Omental fat pad (tissue), 4 donors: ENCODE data around the gene FGD2. TPM values are rescaled to one million over a fixed set of nuclear protein-coding genes. Genes with fewer than 3 reads are reported as not detected.
A peak's percentile ranks its signal among the peaks of the same experiment; 100 is the strongest.

Source experiments
- ATAC-seq: fragments of 150-250 bp; one replicate; pipeline ENCODE4 v1.9.1; 2016; ENCODE audit warnings: mild to moderate bottlenecking, moderate library complexity; ENCODE audit not compliant: low FRiP score
- DNase-seq: peaks from one replicate; pipeline ENCODE4 v3.0.0-alpha.2; 2019; ENCODE audit warnings: low spot score
- CTCF ChIP-seq, 3 donors: fragments of 450-650 bp; IDR thresholded peaks; one replicate each; pipeline ENCODE4 v1.5.1; 2016 to 2017; ENCODE audit warnings: antibody characterized with exemption in 3 of 3, mild to moderate bottlenecking in 3 of 3, moderate library complexity in 2 of 3
- total RNA-seq, 4 donors: library from RNA; depleted of rRNA; stranded (reverse); fragments of >200 nt; gene quantifications; one replicate each; pipeline ENCODE4 v1.1.0, GENCODE V29; 2016

FGD2 gene
- total RNA-seq, 4 donors from 2014 or later: 20.0 to 83.6 (median 63.0) TPM

GRCh38 chr6:37025621-37026466 lies 20.4 kb downstream of the FGD2 start:
- ATAC-seq: no peak
- TF ChIP-seq CTCF (IDR thresholded peaks at IDR 0.05): no peak
- DNase-seq: no peak

- no peak for TF ChIP-seq CTCF (IDR thresholded peaks at IDR 0.05)
- DNase-seq: no peak
- ATAC-seq: no peak
These were observed 21.7 kb downstream of the FGD2 start for GRCh38 chr6:37027036-37027720.

GRCh38 chr6:37027811-37028469 lies 22.5 kb downstream of the FGD2 start:
- DNase-seq: no peak
- ATAC-seq: no peak
- no peak for TF ChIP-seq CTCF (IDR thresholded peaks at IDR 0.05)

- ATAC-seq (peak; percentile 73), DNase-seq (no peak)
- TF ChIP-seq CTCF (IDR thresholded peaks at IDR 0.05): peak in 2 of 3 donors; percentile 38 to 67
These were observed 24.0 kb downstream of the FGD2 start for GRCh38 chr6:37029249-37029971.

GRCh38 chr6:37030599-37030998 lies 25.1 kb downstream of the FGD2 start:
- no peak for ATAC-seq

More at GRCh38 chr6:37030599-37030998, 25.1 kb downstream of the FGD2 start:
- no peak for DNase-seq
- no peak for TF ChIP-seq CTCF (IDR thresholded peaks at IDR 0.05)
